Liver (tissue), 9 donors: ENCODE results near the gene PNKP. TPM values are rescaled to one million over a fixed set of nuclear protein-coding genes. Genes with fewer than 3 reads are reported as not detected.
A peak's percentile ranks its signal among the peaks of the same experiment; 100 is the strongest.

Experiments used
- DNase-seq: peaks from one replicate; pipeline ENCODE4 v3.0.0-alpha.2; 2017; ENCODE audit warnings: low spot score
- H3K27ac ChIP-seq, 2 donors: one replicate each; pipeline ENCODE4 v1.7.0; 2013; ENCODE audit warnings: inconsistent platforms in 2 of 2, low read length in 2 of 2, control low read depth in 1 of 2, low read depth in 1 of 2, mild to moderate bottlenecking in 1 of 2
- H3K27me3 ChIP-seq, 4 donors: one replicate each; pipeline versions ENCODE4 v1.6.1 to v1.7.0; 2013; ENCODE audit warnings: low read length in 3 of 4, inconsistent platforms in 1 of 4, mild to moderate bottlenecking in 1 of 4, moderate library complexity in 1 of 4; ENCODE audit not compliant: control insufficient read depth in 4 of 4, insufficient read depth in 4 of 4
- H3K36me3 ChIP-seq, 4 donors: one replicate each; pipeline versions ENCODE4 v1.6.1 to v1.7.0; 2013; ENCODE audit warnings: low read length in 3 of 4, mild to moderate bottlenecking in 3 of 4, low read depth in 1 of 4, moderate library complexity in 1 of 4; ENCODE audit not compliant: control insufficient read depth in 4 of 4, insufficient read depth in 3 of 4
- H3K4me1 ChIP-seq, 4 donors: one replicate each; pipeline versions ENCODE4 v1.6.1 to v1.7.0; 2013; ENCODE audit warnings: low read length in 3 of 4, mild to moderate bottlenecking in 3 of 4, moderate library complexity in 1 of 4; ENCODE audit not compliant: control insufficient read depth in 4 of 4, insufficient read depth in 4 of 4
- H3K4me3 ChIP-seq, 3 donors: one replicate each; pipeline versions ENCODE4 v1.6.1 to v1.7.0; 2013; ENCODE audit warnings: low read length in 3 of 3, control low read depth in 1 of 3, low read depth in 1 of 3, mild to moderate bottlenecking in 1 of 3
- H3K9ac ChIP-seq, 2 donors: one replicate each; pipeline ENCODE4 v1.7.0; 2013; ENCODE audit warnings: low read length in 2 of 2, mild to moderate bottlenecking in 2 of 2, moderate library complexity in 2 of 2, control low read depth in 1 of 2, low read depth in 1 of 2
- H3K9me3 ChIP-seq, 4 donors: one replicate each; pipeline versions ENCODE4 v1.6.1 to v1.7.0; 2013; ENCODE audit warnings: low read length in 3 of 4; ENCODE audit not compliant: control insufficient read depth in 4 of 4
- EGR1 ChIP-seq, 2 donors: IDR thresholded peaks; 2 replicates each; pipeline ENCODE4 v1.6.1; 2016 to 2018; ENCODE audit warnings: antibody characterized with exemption in 2 of 2, low read depth in 2 of 2
- FOXA1 ChIP-seq: IDR thresholded peaks from 2 replicates; pipeline ENCODE4 v1.6.1; 2016; ENCODE audit warnings: antibody characterized with exemption
- FOXA2 ChIP-seq: IDR thresholded peaks from 2 replicates; pipeline ENCODE4 v1.6.1; 2016; ENCODE audit warnings: antibody characterized with exemption
- GABPA ChIP-seq, 2 donors: IDR thresholded peaks in 1 of 2; conservative IDR thresholded peaks in 1 of 2; 2 replicates each; pipeline ENCODE4 v1.6.1; 2016; ENCODE audit warnings: antibody characterized with exemption in 2 of 2, mild to moderate bottlenecking in 1 of 2, moderate library complexity in 1 of 2
- HNF4A ChIP-seq, 2 donors: conservative IDR thresholded peaks; 2 replicates each; pipeline ENCODE4 v1.6.1; 2016; ENCODE audit warnings: antibody characterized with exemption in 2 of 2, mild to moderate bottlenecking in 2 of 2
- HNF4G ChIP-seq: IDR thresholded peaks from 2 replicates; pipeline ENCODE4 v1.6.1; 2016; ENCODE audit warnings: antibody characterized with exemption
- JUND ChIP-seq, 2 donors: IDR thresholded peaks; 2 replicates each; pipeline ENCODE4 v1.6.1; 2016; ENCODE audit warnings: antibody characterized with exemption in 2 of 2
- NR2F2 ChIP-seq: IDR thresholded peaks from 2 replicates; pipeline ENCODE4 v1.6.1; 2016; ENCODE audit warnings: antibody characterized with exemption
- RAD21 ChIP-seq, 2 donors: IDR thresholded peaks; 2 replicates each; pipeline ENCODE4 v1.6.1; 2016; ENCODE audit warnings: antibody characterized with exemption in 2 of 2, mild to moderate bottlenecking in 2 of 2
- RXRA ChIP-seq, 2 donors: IDR thresholded peaks; 2 replicates each; pipeline ENCODE4 v1.6.1; 2017 to 2018; ENCODE audit warnings: antibody characterized with exemption in 2 of 2, mild to moderate bottlenecking in 1 of 2
- SP1 ChIP-seq: IDR thresholded peaks from 2 replicates; pipeline ENCODE4 v1.6.1; 2018; ENCODE audit warnings: antibody characterized with exemption, mild to moderate bottlenecking
- YY1 ChIP-seq: IDR thresholded peaks from 2 replicates; pipeline ENCODE4 v1.6.1; 2016; ENCODE audit warnings: antibody characterized with exemption, mild to moderate bottlenecking
- WGBS: extraction: QIAGEN DNeasy Blood & Tissue Kit; methylation state at CpG from one replicate; pipeline ENCODE4 v1.1.7; 2013; 5-methylcytosine and 5-hydroxymethylcytosine counted together
- polyA plus RNA-seq, 2 donors: library from polyadenylated mRNA; stranded (reverse) in 1 of 2; unstranded in 1 of 2; fragments of 200-250 nt in 1 of 2; fragments of >200 nt in 1 of 2; fragmentation: Nextera tagmentation in 1 of 2; extraction: Ambion mirVana in 1 of 2; gene quantifications; one replicate each; pipeline versions ENCODE4 v1.2.1 to v1.2.3, GENCODE V29; 2013 to 2015
- total RNA-seq, 2 donors: library from RNA; depleted of rRNA; stranded (reverse); fragments of >200 nt; gene quantifications; one replicate each; pipeline ENCODE4 v1.2.3, GENCODE V29; 2014
- TF ChIP-seq, protein P1 (sequence below): IDR thresholded peaks from 2 replicates; pipeline ENCODE4 v1.6.1; 2016; ENCODE audit warnings: antibody characterized with exemption
- TF ChIP-seq, protein P2 (sequence below): IDR thresholded peaks from 2 replicates; pipeline ENCODE4 v1.6.1; 2016; ENCODE audit warnings: antibody characterized with exemption
- TF ChIP-seq, protein P3 (sequence below): IDR thresholded peaks from 2 replicates; pipeline ENCODE4 v1.6.1; 2016; ENCODE audit warnings: antibody characterized with exemption
- TF ChIP-seq, protein P4 (sequence below): fragments of 150-350 bp; IDR thresholded peaks from 2 replicates; pipeline ENCODE4 v1.5.1; 2017; ENCODE audit warnings: improper control_type of control experiment, low read depth, low read length; ENCODE audit not compliant: missing input control
- TF ChIP-seq, protein P5 (sequence below): IDR thresholded peaks from 2 replicates; pipeline ENCODE4 v1.6.1; 2016; ENCODE audit warnings: antibody characterized with exemption, mild to moderate bottlenecking
- donor health status: healthy.
- donor health status: healthy.
- donor health status: healthy.
- donor health status: healthy.
- donor health status: healthy.

PNKP gene
- total and polyA plus RNA-seq, 4 donors: 17.3 to 30.9 (median 19.8) TPM

DNA sequence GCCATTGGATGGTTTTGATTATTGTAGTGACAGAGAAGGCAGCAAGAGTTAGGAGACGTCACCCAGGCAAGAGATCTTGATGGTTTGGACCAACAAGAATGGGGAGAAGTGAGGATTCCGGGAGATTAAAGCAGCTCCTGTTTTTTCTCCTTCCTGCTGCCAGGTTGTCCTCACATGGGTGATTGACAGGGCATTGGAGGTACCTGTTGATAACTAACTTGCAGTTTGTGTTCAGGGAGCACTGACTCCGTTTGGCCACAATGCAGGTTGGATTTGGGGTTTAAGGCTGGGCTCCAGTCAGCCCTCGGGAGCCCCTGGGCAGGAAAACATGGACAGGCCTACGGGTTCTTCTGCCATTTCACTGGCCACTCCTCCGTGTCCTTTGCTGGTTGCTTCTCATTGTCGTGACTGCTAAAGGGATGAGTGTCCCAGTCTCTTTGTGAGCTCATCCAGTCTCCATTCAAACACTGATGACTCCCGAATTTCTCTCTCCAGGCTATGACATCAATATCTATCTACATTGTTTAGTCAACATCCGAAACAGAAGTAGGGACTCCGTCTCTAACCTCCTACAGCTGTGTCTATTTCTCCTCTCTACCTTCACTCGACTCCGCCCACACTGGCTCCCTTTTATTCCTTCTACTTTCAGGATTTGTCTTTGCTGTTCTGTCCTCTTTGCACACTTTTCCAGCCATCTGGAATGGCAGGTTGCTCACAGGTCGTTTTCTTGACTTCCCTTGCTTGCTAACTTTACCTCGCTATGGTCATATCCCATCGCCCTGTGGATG, 17.7 kb downstream of the PNKP start:
- Histone ChIP-seq H3K36me3 (no peaks in the 10 kb centered on the region), H3K27ac (no peak overlapping the region), H3K4me1 (peaks cover 3 to 19% (median 13%) of the 10 kb centered on the region in 4 donors), H3K4me3 (peak overlapping the region; percentile 57 to 92 (median 90)), H3K9me3 (no peaks in the 10 kb centered on the region), H3K27me3 (no peaks in the 10 kb centered on the region), H3K9ac (no peak overlapping the region)
- DNase-seq: no peak
- 92% methylated on average over 15 of the region's 15 CpGs for WGBS
- TF ChIP-seq, protein P1, sequence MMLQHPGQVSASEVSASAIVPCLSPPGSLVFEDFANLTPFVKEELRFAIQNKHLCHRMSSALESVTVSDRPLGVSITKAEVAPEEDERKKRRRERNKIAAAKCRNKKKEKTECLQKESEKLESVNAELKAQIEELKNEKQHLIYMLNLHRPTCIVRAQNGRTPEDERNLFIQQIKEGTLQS: no peak
- TF ChIP-seq GABPA (IDR thresholded peaks at IDR 0.05 in 1 of 2, conservative IDR thresholded peaks at IDR 0.05 in 1 of 2) (no peak), EGR1 (IDR thresholded peaks at IDR 0.05; ENCODE audit: low read depth in 2 of 2) (no peak), JUND (IDR thresholded peaks at IDR 0.05) (no peak), YY1 (no peak), SP1 (no peak), HNF4G (no peak), HNF4A (conservative IDR thresholded peaks at IDR 0.05) (no peak), RAD21 (IDR thresholded peaks at IDR 0.05) (no peak), RXRA (IDR thresholded peaks at IDR 0.05) (no peak), FOXA1 (no peak), NR2F2 (no peak), FOXA2 (no peak)
- TF ChIP-seq, protein P2, sequence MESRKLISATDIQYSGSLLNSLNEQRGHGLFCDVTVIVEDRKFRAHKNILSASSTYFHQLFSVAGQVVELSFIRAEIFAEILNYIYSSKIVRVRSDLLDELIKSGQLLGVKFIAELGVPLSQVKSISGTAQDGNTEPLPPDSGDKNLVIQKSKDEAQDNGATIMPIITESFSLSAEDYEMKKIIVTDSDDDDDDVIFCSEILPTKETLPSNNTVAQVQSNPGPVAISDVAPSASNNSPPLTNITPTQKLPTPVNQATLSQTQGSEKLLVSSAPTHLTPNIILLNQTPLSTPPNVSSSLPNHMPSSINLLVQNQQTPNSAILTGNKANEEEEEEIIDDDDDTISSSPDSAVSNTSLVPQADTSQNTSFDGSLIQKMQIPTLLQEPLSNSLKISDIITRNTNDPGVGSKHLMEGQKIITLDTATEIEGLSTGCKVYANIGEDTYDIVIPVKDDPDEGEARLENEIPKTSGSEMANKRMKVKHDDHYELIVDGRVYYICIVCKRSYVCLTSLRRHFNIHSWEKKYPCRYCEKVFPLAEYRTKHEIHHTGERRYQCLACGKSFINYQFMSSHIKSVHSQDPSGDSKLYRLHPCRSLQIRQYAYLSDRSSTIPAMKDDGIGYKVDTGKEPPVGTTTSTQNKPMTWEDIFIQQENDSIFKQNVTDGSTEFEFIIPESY: no peak
- TF ChIP-seq, protein P3, sequence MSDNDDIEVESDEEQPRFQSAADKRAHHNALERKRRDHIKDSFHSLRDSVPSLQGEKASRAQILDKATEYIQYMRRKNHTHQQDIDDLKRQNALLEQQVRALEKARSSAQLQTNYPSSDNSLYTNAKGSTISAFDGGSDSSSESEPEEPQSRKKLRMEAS: no peak
- TF ChIP-seq, protein P4, sequence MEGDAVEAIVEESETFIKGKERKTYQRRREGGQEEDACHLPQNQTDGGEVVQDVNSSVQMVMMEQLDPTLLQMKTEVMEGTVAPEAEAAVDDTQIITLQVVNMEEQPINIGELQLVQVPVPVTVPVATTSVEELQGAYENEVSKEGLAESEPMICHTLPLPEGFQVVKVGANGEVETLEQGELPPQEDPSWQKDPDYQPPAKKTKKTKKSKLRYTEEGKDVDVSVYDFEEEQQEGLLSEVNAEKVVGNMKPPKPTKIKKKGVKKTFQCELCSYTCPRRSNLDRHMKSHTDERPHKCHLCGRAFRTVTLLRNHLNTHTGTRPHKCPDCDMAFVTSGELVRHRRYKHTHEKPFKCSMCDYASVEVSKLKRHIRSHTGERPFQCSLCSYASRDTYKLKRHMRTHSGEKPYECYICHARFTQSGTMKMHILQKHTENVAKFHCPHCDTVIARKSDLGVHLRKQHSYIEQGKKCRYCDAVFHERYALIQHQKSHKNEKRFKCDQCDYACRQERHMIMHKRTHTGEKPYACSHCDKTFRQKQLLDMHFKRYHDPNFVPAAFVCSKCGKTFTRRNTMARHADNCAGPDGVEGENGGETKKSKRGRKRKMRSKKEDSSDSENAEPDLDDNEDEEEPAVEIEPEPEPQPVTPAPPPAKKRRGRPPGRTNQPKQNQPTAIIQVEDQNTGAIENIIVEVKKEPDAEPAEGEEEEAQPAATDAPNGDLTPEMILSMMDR: no peak
- TF ChIP-seq, protein P5, sequence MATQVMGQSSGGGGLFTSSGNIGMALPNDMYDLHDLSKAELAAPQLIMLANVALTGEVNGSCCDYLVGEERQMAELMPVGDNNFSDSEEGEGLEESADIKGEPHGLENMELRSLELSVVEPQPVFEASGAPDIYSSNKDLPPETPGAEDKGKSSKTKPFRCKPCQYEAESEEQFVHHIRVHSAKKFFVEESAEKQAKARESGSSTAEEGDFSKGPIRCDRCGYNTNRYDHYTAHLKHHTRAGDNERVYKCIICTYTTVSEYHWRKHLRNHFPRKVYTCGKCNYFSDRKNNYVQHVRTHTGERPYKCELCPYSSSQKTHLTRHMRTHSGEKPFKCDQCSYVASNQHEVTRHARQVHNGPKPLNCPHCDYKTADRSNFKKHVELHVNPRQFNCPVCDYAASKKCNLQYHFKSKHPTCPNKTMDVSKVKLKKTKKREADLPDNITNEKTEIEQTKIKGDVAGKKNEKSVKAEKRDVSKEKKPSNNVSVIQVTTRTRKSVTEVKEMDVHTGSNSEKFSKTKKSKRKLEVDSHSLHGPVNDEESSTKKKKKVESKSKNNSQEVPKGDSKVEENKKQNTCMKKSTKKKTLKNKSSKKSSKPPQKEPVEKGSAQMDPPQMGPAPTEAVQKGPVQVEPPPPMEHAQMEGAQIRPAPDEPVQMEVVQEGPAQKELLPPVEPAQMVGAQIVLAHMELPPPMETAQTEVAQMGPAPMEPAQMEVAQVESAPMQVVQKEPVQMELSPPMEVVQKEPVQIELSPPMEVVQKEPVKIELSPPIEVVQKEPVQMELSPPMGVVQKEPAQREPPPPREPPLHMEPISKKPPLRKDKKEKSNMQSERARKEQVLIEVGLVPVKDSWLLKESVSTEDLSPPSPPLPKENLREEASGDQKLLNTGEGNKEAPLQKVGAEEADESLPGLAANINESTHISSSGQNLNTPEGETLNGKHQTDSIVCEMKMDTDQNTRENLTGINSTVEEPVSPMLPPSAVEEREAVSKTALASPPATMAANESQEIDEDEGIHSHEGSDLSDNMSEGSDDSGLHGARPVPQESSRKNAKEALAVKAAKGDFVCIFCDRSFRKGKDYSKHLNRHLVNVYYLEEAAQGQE: no peak
